ENCODE results near the gene RSPH1. TPM values are rescaled to one million over a fixed set of nuclear protein-coding genes. Genes with fewer than 3 reads are reported as not detected.

RSPH1 gene
- total RNA-seq, 1 experiment from 2014 or later, result 1.5 TPM

DNA sequence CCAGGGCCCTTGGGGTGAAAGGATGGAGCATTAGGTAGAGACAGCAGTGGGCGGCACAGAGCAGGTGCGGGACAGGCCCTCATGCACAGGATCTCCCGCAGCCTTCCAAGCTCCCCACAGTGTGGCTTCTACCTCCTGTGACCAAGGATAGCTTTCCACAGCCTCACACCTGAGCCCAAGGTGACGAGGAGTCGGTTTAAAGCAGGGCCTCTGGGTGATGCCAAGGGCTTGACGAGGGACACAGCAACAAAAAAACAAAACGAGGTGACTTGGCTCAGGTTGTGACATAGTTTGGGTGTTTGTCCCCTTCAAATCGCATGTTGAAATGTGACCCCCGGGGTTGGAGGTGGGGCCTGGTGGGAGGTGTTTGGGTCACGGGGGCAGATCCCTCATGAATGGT lies 15.3 kb downstream of the RSPH1 start:
- Histone ChIP-seq H3K27ac (ENCODE audit: low read depth, low read length) (no peak overlapping the region), H2AFZ (ENCODE audit: low read depth, low read length, poor library complexity, severe bottlenecking) (no peak overlapping the region), H3K9me2 (ENCODE audit: insufficient read depth) (no peaks in the 10 kb centered on the region), H3K4me2 (ENCODE audit: low read length) (no peak overlapping the region), H3K4me1 (ENCODE audit: control insufficient read depth in 1 of 2, insufficient read depth in 2 of 2, low read length in 2 of 2) (peaks cover 0 to 5% of the 10 kb centered on the region in 2 experiments; a peak in 1 of 4 replicates), H3K27me3 (ENCODE audit: insufficient read depth, low read length) (no peaks in the 10 kb centered on the region), H3K4me3 (replicated peaks in 1 of 2; ENCODE audit: low read depth in 1 of 2, low read length in 2 of 2) (no peak overlapping the region), H4K20me1 (ENCODE audit: insufficient read depth) (no peaks in the 10 kb centered on the region), H3K79me2 (ENCODE audit: insufficient read depth, low read length) (no peaks in the 10 kb centered on the region), H3K9me3 (ENCODE audit: control insufficient read depth in 1 of 2, insufficient read depth in 1 of 2, low read depth in 1 of 2, low read length in 2 of 2) (no peaks in the 10 kb centered on the region), H3K36me3 (ENCODE audit: control insufficient read depth in 1 of 2, insufficient read depth in 2 of 2, low read length in 2 of 2) (no peaks in the 10 kb centered on the region), H3K9ac (ENCODE audit: low read length) (no peak overlapping the region)
- POLR2A ChIA-PET, result no interaction called here
- TF ChIP-seq POLR2A (IDR thresholded peaks at IDR 0.05; ENCODE audit: borderline replicate concordance, extremely low read depth, insufficient read depth, insufficient read length) (no peak), EGR1 (IDR thresholded peaks at IDR 0.05; ENCODE audit: low read depth) (no peak), CEBPB (IDR thresholded peaks at IDR 0.05; ENCODE audit: low read depth) (no peak), ZFX (IDR thresholded peaks at IDR 0.05) (no peak), SP1 (IDR thresholded peaks at IDR 0.05; ENCODE audit: low read depth) (no peak), SRF (IDR thresholded peaks at IDR 0.05; ENCODE audit: low read depth) (no peak), YY1 (IDR thresholded peaks at IDR 0.05; ENCODE audit: extremely low read depth, insufficient replicate concordance, low read depth, low read length) (no peak), CBX3 (IDR thresholded peaks at IDR 0.05; ENCODE audit: low read depth) (no peak), EZH2 (IDR thresholded peaks at IDR 0.05) (no peak), EZH2phosphoT487 (IDR thresholded peaks at IDR 0.05; ENCODE audit: borderline replicate concordance) (no peak), ELF1 (IDR thresholded peaks at IDR 0.05; ENCODE audit: borderline replicate concordance, low read depth) (no peak), JUND (IDR thresholded peaks at IDR 0.05) (no peak), POLR2AphosphoS5 (IDR thresholded peaks at IDR 0.05; ENCODE audit: low read depth, low read length) (no peak), FOSL1 (IDR thresholded peaks at IDR 0.05; ENCODE audit: low read depth) (no peak), TCF7L2 (IDR thresholded peaks at IDR 0.05; ENCODE audit: borderline replicate concordance, extremely low read depth, insufficient read depth, insufficient read length) (no peak)
- TF ChIP-seq, protein P1, sequence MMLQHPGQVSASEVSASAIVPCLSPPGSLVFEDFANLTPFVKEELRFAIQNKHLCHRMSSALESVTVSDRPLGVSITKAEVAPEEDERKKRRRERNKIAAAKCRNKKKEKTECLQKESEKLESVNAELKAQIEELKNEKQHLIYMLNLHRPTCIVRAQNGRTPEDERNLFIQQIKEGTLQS (IDR thresholded peaks at IDR 0.05), result no peak
- TF ChIP-seq, protein P2, sequence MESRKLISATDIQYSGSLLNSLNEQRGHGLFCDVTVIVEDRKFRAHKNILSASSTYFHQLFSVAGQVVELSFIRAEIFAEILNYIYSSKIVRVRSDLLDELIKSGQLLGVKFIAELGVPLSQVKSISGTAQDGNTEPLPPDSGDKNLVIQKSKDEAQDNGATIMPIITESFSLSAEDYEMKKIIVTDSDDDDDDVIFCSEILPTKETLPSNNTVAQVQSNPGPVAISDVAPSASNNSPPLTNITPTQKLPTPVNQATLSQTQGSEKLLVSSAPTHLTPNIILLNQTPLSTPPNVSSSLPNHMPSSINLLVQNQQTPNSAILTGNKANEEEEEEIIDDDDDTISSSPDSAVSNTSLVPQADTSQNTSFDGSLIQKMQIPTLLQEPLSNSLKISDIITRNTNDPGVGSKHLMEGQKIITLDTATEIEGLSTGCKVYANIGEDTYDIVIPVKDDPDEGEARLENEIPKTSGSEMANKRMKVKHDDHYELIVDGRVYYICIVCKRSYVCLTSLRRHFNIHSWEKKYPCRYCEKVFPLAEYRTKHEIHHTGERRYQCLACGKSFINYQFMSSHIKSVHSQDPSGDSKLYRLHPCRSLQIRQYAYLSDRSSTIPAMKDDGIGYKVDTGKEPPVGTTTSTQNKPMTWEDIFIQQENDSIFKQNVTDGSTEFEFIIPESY (IDR thresholded peaks at IDR 0.05; ENCODE audit: extremely low read depth, insufficient replicate concordance, low read length), result no peak
- TF ChIP-seq, protein P3, sequence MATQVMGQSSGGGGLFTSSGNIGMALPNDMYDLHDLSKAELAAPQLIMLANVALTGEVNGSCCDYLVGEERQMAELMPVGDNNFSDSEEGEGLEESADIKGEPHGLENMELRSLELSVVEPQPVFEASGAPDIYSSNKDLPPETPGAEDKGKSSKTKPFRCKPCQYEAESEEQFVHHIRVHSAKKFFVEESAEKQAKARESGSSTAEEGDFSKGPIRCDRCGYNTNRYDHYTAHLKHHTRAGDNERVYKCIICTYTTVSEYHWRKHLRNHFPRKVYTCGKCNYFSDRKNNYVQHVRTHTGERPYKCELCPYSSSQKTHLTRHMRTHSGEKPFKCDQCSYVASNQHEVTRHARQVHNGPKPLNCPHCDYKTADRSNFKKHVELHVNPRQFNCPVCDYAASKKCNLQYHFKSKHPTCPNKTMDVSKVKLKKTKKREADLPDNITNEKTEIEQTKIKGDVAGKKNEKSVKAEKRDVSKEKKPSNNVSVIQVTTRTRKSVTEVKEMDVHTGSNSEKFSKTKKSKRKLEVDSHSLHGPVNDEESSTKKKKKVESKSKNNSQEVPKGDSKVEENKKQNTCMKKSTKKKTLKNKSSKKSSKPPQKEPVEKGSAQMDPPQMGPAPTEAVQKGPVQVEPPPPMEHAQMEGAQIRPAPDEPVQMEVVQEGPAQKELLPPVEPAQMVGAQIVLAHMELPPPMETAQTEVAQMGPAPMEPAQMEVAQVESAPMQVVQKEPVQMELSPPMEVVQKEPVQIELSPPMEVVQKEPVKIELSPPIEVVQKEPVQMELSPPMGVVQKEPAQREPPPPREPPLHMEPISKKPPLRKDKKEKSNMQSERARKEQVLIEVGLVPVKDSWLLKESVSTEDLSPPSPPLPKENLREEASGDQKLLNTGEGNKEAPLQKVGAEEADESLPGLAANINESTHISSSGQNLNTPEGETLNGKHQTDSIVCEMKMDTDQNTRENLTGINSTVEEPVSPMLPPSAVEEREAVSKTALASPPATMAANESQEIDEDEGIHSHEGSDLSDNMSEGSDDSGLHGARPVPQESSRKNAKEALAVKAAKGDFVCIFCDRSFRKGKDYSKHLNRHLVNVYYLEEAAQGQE (IDR thresholded peaks at IDR 0.05; ENCODE audit: low read depth), result no peak
- no peak for ATAC-seq
- RAD21 ChIA-PET (ENCODE audit: low non-redundant PET in 1 of 2, low total read pairs in 2 of 2, uncharacterized antibody in 2 of 2, unreplicated experiment in 2 of 2), result no interaction called here
- intact Hi-C loops (cut with micrococcal nuclease), result no loop called here
- no peak for DNase-seq (ENCODE audit: low read depth, low spot score)
- BruUV-seq (replicated peaks), result no TSS peak
- CTCF ChIA-PET, result no interaction called here
